NCI-H2081 treated with DMSO at 0.1 percent for 48 hours (cell line): ENCODE data around the gene HOXB3.

ENCODE experiments used
- DNase-seq: peaks from one replicate; lab custom pipeline; 2025; lab: John Stamatoyannopoulos, UW

Gene HOXB3

DNA sequence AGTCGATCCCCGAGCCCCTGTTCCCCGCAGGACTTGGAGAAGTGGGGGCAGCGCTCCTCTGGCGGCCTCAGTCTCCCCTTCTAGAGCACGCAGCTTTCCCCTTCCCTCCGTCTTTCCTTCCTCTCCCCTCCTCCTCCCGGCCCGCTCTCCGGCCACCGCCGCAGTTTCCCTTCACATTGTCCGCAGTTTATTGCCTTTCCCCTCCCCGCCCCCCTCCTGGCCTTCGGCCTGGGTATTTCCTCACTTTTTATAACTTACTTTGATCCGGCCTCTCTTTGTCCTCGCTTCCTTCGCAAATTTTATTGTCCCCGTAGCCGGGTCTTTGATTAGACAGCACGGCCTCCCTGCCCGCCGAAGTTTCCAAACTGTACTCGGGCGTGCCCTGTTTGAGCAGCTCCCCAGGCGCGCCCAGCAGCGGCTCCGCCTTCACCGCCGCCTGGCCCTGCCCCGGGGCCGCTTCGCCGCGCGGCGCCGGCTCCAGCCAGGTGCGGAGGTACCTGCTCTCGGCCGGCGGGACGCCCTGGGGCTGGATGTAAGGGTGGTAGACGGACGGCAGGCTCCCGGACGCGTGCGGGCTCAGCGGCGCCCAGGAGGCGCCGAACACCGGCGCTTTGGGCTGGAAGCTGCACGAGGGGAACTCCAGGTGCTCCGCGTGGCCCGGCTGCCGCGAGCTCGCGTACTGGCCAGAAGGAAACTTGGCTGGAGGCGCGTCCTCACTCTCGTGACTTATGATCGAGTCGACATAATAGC is 35.6 kb upstream of the HOXB3 start:
- DNase-seq = no peak

DNA sequence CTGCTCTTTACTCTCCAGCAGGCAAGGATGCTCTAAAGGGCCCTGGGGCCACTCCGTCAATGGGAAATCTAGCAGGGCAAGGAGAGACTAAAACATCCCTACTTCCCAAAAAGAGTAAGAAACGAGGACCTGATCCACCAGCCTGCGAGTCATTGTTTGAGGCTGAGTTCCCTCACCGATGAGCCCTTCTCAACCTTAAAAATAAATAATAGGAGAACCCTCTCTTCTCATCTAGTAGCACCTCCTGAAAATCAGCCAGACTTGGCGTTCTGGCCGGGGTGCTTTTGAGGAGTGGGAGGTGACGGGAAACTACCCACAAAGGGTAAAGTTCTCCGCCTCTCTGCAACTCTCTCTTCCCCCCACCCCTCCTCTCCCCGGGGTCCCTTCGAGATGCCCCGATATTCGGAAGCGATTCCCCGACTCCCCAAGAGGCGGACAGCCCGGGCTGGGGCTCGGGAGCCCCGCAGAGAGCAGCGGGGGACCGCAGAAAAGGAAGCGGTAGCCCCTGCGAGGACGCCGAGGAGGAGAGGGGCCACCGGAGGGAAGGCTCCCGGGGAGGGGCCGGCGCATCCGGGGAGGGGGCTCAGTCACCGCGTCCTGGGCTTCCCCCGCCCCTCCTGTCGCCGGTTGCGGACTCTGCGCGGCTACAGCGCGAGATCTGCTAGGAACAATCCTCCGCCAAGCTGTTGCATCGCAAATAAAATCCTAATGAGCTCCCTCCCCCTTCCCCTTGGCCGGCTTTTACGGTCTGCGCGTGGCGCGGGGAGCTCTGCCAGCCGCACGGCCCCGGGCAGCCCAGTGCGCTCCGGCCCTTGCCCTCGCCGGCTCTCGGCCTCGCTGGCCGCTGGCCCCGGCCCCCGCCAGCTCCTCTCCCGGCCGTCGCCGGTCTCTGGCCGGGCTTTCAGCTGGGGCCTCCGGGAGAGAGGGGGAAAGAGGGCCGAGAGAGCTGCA is 34.8 kb upstream of the HOXB3 start:
- DNase-seq = no peak

DNA sequence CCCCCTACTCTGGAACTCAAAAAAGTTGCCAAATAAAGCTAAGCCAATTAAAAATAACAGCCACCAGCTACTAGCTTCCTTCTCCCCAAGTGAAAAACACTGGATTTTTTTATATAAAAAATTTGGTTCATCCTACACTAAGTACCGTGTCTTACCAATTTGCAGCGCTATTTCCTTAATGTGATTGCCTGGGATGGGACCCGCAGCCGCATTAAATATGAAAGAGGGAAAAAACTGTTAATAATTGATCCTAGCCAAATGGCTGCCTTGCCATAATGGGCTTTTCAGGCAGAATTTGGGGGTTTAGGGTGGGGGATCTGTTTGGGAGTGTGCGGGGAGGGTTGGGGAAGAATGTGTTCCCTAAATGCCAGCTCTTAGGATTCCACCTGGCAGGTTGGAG is 34.1 kb upstream of the HOXB3 start:
- no peak for DNase-seq

DNA sequence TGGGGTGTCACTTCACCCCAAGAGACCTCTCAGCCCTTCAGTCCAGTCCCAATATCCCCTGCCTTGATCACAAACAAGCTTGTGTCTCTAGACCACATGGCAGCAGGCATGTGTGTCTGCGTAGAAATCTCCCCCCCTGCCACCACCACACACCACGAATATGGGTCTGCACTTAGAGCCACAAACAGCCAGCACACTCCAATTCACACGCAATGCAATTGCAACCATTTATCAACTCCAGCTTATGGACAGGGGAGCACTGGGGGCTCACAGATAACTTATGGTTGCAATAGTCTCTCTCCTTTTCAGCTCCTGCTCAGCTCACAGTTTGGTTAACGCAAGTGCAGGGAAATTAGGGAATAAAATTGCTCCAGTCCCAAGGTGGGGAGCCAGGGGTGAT is 33.5 kb upstream of the HOXB3 start:
- no peak for DNase-seq

DNA sequence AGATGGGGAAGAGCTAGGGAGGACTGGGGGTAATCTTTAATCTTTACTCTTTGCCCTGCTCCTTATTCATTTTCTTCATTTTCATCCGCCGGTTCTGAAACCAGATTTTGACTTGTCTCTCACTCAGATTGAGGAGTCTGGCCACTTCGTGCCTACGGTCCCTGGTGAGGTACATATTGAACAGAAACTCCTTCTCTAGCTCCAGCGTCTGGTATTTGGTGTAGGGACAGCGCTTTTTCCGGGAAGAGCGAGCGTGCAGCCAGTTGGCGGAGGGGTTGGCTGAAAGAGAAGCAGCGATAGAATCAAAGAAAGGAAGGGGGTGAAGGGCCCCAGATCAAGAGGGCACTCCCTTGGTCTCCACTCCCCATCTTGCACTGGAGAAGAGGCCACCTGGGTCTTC is 32.8 kb upstream of the HOXB3 start:
- no peak for DNase-seq

DNA sequence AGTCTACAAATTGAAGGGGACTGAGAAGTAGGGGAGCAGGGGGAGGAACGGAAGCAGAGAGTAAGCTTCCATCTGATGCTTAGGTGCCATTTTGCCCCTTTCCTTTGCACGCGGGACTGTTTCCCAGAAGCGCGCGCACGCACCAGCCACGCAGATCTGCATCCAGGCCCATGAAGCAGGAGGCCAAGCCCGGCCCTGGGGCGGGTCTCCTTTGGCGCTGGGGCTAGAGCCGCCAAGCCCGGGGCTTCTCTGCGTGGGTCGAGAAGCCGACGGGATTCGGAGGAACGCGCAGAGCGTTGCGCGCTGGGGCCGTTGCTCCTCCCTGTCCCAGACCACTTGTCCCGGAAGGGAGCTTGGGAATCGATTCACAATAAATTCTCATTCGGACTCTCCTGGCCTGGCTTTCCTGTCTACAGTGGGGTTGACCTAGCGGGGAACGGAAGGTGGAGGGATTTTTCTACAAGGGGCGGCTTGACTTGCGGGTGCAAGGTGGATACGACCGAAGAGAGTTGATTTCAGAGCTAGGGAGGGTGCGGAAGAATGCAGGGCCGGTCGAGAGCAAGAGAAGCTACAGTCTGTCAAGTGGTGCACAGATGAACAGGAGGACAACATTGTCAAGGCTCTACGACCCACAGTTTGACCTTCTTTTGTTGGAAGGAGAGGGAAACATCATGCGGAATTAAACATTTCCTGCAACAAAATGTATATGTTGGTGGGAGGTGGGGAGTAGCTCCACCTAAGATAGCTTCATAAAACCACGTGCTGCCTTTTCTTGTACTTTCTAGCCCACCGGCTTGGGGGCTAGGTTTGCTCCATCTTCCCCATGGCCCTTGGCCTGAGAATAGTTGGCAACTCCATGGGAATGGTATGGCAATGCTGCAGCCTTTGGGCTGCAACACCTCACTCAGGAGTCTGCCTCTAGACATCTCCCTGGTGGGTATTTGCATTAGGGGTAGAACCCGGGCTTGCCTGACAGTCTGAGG is 31.7 kb upstream of the HOXB3 start:
- no peak for DNase-seq

DNA sequence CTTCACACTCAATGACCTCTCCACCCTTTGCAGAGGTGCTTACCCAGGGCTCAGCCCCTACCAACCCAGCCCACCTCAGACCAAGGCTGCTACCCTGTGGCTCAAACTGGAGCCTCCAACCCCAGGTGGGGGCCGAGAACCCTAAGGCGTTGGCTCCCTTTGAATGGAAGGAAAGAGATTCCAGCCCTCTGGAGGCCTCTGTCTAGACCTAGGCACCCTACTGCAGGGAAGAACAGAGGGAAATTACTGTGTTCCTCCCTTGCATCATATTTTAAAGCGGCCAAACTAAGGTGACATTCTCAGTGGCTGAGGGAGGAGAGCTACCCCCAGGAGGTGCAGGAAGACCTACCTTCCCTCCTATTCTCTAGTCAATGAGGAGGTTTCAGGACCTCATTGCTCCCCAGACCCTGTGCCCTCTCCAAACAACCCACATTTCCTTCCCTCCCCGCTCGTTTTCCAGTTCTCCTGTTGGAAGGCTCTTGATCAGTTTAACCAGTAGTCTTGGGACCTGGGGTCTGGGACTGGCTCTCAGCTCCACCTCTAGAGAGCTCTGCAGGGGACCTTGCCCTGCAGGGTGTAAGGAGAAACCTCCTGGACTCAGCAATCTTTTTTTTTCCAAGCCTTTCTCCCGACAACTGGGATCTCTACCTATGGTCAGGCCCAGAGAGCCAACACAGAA is 30.6 kb upstream of the HOXB3 start:
- DNase-seq = no peak

DNA sequence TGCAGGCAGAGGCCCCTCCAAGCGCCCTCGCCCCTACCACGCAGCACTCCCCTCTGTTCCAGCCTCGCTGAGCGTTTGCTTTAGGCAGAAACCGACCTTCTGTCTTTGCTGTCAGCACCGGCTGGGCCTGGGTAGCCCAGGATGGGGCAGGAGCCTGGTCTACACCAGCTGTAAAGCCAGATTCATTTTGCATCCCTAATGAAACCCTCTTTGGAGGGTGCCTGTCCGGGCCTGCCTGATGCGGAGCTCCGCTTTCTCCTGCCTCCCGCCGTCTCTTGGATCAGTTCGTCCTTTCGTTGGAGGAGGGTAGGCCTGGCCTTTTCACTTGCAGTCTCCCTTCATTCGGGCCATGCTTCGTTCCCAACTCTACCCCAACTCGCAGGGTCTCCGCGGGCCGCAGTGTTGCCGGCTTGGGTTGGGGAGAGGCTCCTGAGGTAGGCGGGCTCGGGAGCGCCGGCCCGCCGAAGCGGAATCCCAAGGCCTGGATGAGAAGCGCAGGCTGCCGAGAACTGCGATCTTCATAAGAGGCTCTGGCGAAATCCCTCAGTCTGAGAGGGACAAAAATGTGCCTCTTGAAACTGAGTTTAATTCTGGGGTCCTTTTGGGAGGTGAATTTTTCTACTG is 29.9 kb upstream of the HOXB3 start:
- no peak for DNase-seq

DNA sequence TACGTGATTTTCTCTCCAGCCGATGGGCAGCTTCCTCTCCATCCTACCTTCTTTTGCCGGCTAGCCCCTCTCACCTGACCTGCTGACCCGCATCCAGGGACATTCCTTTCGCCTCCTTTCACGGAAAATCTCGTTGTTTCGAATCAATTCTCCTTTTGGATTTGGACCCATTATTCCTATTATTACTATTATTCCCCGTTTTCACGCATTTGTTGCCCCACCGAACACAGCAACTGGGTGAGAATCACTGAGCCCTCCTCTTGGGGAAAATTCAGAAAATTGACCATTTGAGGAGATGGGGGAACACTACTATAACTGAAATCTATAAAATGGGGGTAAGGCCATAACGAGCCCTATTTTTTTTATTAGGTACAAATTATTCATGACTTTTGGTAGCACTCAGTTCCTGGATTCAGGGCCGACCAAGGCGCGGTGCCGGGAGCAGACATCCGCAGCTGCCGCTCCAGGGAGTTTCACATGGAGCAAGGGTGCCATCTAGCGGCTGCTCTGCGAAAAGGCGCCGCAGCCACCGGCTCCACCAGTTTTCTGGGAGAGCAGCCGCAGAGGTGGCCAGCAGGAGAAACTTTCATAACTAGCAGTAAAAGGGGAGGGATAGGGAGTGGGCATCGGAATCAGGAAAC is 28.3 kb upstream of the HOXB3 start:
- DNase-seq = peak; percentile 42

DNA sequence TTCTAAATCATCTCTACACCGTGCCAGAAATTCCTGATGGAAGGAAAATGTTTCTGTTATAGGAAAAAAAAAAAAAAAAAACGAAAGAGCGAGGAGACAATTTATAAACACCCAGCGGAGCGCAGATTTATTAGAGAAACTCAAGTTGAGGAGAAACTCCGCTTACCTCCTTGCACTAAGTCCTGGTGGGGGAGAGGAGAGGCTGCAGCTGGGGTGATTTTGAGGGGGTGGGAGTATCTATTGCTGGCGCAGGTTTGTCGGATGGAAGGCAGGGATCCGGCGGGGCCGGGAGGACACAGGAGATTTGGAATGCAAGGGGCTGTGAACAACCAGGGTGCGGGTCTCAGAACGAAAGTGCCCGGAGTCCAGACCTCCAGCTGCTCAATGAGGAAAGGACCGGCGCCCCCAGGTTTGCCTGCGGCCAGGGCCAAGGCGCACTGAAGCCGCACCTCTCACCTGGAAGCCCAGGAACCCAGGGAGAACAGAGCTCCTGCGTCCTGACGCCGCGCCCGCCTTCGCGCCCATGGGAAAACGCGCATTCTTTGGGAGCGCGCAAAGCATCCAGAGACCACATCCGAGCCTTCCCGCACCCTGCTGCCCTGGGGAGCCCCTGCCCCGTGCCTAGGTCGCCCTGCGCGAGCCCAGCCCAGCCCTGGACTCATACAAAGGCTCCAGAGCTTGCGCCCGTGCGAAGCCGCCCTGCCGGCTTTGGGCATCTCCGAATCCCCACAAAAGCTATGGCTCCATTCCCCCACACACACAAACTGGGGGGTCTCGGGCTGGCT is 27.6 kb upstream of the HOXB3 start:
- DNase-seq = no peak

DNA sequence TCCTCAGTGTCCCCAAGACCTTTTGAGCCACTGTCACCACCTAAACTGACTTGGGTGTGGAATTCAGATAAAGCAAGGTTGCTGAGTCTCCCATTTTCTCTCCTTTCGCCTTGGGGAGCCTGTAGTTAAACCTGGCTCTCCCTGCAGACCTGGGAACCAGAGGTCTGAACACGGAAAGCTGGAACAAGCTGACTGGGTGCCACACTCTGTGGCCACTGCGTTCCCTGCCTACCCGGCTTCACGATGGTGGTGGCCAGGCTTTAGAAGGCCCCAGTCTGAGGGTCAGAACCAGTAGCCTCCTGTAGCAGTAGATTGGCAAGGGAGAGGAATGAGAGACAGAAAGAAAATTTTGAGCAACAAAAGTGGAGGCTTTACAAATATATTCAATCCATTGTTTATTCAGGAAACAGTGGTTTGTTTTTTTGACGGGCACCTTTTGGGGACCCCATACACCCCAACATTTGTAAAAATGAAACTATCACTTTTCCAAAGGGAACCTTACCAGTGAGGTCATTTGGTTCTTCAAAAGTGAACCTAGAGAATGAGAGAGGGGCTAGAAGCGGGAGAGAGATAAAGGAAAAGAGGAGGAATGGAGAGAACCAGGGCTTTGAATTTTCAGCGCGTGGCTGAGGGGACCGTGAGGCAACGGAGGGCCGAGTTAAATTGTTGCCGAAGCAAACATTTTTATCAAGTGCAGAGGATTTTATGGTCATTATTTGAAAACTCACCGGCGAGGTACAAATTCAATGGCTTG is 26.9 kb upstream of the HOXB3 start:
- DNase-seq = no peak

DNA sequence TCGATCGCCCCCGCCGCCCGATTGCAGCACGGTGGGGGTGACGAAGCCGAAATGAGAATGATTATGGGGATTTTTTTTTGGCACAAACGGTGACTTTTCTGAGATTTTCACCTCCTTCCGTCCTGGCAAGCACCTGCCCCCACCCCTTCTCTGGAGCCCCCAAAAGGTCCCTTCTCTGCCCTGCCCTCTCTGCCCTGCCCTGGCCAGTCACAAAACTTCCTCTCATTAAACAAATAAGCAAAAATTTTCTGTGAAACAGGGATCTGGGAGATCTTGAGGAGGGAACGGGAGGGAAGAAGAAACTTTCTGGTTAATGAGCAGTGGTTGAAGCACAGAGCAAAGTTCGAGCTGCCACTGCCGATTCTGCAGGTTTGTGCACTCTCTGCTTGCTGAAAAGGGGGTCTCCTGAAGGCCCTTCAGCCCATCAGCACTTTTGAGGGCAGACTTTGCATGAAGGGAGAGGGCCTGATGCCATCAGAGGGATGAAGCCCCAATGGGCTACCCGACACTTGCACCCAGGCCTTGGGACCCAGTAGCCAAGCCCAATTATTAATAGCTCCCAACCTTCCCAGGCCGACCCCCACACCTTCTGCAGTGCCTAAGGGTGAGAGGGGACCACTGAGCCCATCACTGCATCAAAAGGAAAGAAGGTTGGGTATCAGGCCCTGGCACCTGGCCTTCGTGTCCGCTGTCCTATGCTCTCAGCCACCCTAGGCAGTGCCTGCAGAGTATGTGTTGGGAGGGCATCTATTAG is 26.1 kb upstream of the HOXB3 start:
- no peak for DNase-seq

DNA sequence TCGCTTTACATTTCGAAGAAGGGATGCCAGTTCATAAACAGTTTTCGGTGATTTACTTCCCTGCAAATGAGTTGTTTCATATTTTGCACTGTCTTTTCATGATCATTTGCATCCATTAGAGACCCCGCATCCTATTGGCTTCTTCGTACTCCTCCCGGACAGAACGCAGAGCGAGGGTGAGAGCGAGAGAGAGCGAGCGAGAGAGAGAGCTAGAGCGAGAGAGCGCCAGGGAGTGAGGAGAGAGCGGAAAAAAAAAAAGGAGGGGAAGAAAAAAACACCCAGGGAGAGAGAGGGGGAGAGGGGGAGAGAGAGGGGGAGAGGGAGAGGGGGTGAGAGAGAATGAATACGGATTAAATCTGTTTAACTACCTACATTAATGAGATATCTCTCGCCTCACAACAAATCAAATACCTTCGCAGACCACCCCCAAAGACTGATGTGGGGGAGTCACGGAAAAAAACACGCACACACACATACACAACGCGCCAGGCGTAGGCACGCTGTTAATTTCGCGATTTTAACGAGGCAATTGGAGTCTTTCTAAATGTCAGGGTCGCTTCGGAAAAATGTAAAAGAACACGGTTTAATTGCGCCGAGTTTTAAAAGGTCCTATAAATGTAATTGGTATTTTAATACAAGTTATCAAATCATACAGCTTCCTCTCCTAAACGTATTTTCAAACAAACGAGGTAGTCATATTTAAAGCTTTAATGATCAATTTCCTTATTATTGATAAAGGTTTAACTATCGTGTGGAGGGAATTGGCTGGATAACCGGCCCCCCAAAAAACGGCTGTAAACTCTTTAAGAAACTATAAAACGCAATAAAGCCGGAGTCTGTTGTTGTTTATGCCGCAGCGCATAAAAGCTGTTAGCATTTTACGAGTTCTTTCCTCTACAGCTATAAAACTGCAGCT is 25.3 kb upstream of the HOXB3 start, which contains the start of gene HOXB8:
Gene HOXB8 (minus strand): TSS at position 246 of the 916 bp plus-strand sequence. CDS start 588 bp downstream, outside the sequence.
- DNase-seq = no peak

DNA sequence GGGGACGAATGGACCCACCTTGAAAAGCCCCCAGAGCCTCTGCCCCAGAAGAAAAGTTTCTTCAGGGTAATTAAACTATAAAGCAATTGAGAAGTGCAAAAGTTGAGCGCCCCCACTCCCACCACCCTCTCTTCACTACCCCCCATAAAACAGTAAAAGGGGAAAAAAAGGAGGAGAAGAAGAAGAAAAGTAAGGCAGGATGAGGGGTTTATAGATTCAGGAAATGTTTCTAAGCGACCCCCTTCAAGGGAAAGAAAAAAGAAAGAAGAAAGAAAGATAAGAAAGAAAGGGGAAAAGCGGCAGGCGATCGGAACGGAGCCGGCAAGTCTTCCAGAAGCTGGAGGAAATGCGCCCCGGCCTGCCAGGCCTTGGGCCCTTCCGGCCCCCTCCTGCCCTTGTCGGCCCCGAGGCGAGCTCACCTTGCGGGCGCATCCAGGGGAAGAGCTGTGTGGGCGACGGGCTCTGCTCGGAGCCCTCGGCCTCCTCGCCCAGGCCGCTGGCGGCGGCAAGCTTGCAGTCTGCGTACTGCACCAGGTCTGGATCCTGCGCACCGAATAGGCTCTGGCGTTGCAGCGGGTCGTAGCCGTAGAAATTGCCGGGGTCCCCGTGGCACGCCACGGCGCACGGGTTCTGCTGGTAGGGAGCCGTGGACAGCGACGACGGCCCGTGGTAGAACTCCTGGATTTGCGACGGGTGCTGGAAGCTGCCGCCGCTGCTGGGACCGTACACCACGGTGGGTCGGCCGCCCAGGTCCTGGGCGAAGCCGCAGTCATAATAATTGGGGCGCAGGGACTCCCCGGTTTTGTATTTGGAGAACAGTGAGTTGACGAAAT is 24.0 kb upstream of the HOXB3 start:
- DNase-seq = no peak

DNA sequence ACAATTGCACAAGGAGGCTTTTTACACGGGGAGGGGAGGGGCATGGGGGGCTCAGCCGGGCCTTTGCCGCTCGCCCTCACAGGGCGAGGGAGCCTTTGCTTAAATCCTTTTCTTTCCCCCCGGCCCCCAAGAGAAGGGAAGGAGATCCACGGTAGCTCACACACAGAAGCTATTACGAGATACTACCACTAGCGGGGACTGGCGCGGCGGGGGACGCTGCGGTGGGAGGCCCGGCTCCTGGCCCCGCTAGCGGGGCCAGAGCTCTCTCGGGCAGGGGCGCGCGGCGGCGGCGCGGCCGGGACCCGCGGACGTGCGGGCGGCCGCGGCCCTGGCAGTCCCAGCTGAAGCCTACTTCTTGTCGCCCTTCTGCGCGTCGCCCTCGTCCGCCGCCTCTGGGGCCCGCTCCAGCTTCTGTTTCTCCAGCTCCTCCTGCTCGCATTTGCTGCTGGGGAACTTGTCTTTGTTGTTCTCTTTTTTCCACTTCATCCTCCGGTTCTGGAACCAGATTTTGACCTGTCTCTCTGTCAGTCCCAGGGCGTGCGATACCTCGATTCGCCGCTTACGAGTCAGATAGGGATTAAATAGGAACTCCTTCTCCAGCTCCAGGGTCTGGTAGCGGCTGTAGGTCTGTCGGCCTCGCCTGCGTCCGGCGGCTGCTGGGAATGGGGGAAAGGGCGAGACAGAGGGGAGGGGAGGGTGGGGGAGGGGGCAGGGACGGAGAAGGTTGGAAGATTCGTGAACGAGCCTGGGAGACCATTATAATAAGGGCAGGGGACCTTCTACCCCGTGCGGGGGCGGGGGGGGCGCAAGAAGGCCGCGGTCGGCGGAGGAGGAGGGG is 23.0 kb upstream of the HOXB3 start:
- DNase-seq = peak; percentile 24
